ENCODE results near the gene PAX8. TPM values are rescaled to one million over a fixed set of nuclear protein-coding genes. Genes with fewer than 3 reads are reported as not detected.

Gene PAX8
- total RNA-seq, 2 experiments from 2014 or later, result 0.36 to 0.52 TPM

DNA sequence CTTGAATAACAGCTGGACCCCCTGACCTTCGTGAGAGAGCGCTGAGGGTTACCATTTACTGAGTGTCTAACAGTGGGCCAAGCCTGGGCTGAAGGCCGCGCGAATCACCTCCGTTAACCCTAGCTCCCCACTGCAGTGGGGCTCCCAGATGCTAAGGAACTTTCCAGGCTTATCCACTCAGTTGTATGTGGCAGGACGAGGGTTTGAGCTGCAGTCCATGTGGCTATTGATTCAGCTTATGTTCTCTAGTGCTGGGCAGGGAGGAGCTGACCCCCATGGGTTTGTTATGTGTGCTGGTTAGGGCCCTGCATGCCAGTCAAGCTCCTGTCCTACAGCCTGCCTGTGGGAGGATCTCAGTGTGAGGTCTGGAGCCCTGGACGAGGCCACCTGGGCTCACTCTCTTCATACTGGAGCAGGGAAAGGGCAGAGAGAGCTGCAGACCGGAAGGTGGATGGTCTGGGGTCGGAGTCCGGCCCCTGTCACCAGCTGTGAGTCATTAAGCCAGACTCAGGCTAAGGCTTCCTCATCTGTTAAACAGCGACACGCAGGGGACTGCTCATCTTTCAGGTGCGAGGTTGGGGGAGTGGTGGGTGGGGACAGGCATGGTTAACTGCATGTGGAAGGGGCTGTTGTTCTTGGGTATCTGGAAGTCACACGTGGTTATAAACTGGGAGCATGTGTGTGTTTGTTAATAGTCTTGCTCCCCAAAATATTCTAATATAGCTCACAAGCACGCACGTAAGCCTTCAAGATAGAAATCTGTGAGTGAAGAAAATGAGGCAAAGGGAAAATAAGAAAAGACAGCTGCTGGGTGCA is 98.4 kb downstream of the PAX8 start:
- H3K27me3 ChIP-seq (ENCODE audit: control insufficient read depth in 1 of 2, insufficient read depth in 2 of 2, low read length in 2 of 2), result no peaks in the 10 kb centered on the region
- H3K9me3 ChIP-seq (ENCODE audit: control insufficient read depth in 1 of 2, insufficient read depth in 1 of 2, low read length in 2 of 2), result no peaks in the 10 kb centered on the region
- TF ChIP-seq, protein P1, sequence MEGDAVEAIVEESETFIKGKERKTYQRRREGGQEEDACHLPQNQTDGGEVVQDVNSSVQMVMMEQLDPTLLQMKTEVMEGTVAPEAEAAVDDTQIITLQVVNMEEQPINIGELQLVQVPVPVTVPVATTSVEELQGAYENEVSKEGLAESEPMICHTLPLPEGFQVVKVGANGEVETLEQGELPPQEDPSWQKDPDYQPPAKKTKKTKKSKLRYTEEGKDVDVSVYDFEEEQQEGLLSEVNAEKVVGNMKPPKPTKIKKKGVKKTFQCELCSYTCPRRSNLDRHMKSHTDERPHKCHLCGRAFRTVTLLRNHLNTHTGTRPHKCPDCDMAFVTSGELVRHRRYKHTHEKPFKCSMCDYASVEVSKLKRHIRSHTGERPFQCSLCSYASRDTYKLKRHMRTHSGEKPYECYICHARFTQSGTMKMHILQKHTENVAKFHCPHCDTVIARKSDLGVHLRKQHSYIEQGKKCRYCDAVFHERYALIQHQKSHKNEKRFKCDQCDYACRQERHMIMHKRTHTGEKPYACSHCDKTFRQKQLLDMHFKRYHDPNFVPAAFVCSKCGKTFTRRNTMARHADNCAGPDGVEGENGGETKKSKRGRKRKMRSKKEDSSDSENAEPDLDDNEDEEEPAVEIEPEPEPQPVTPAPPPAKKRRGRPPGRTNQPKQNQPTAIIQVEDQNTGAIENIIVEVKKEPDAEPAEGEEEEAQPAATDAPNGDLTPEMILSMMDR (IDR thresholded peaks at IDR 0.05), result no peak
- ATAC-seq (ENCODE audit: poor library complexity) (no peak), DNase-seq (peak in 3 of 14 experiments; percentile 32 to 52 (median 35))
- H3K9me3 Mint-ChIP-seq, result no peaks in the 10 kb centered on the region
- intact Hi-C loops (cut with DNase I, micrococcal nuclease), result loop anchor here (1.0 to 2.0 kb wide), 2 partner anchors 42 kb away; no protein-coding TSS in a partner anchor
- ChIA-PET POLR2A (interaction anchor here (0.8 to 4.6 kb wide), 9 partner anchors 12 to 42 kb away, joined by 3 to 20 read pairs (median 6); no protein-coding TSS in a partner anchor), CTCF (interaction anchor here (0.8 to 3.5 kb wide), 9 partner anchors 8 to 196 kb away, joined by 3 to 39 read pairs (median 5); no protein-coding TSS in a partner anchor)
- no peak overlapping the region for H3K4me3 ChIP-seq (ENCODE audit: low read length)
- peak overlapping the region; percentile 93 for H3K27ac Mint-ChIP-seq
- H3K4me3 Mint-ChIP-seq, result peak overlapping the region; percentile 71
- peaks cover under 1% of the 10 kb centered on the region for H3K27me3 Mint-ChIP-seq
- peaks cover 75% of the 10 kb centered on the region for H3K36me3 ChIP-seq (ENCODE audit: insufficient read depth, low read length)
- H3K27ac ChIP-seq (ENCODE audit: low read depth in 1 of 2, low read length in 2 of 2), result peak overlapping the region; percentile 17 to 57
- H3K4me1 ChIP-seq (ENCODE audit: insufficient read depth, low read length), result peaks cover 100% of the 10 kb centered on the region
- H3K36me3 Mint-ChIP-seq (ENCODE audit: low read depth), result peaks cover 81% of the 10 kb centered on the region
- peaks cover 87% of the 10 kb centered on the region for H3K4me1 Mint-ChIP-seq (ENCODE audit: low read depth)

DNA sequence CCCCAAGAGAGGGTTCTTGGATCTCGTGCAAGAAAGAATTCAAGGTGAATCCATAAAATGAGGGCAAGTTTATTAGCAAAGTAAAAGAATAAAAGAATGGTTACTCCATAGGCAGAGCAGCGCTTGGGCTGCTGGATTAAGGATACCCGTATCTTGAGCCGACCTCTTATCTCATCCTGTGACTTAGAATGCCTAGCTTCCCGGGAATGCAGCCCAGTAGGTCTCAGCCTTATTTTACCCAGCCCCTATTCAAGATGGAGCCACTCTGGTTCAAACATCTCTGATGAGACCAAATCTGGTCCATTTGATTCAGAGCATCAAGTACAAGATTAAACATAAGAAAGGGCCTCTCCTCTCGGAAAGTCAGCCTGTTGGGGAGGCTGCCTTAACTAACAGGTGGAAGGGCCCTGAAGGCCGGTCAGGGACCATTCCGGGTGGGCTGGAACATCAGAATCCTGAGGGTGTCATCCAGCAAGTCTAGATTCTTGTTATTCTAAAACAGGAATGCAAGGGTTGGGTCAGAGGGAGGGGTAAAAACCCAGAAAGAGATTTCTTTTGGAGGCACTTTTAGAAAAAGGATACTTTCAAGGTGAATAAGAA is 99.2 kb downstream of the PAX8 start:
- Histone ChIP-seq H3K4me3 (ENCODE audit: low read length) (no peak overlapping the region), H3K27me3 (ENCODE audit: control insufficient read depth in 1 of 2, insufficient read depth in 2 of 2, low read length in 2 of 2) (no peaks in the 10 kb centered on the region), H3K27ac (ENCODE audit: low read depth in 1 of 2, low read length in 2 of 2) (peak overlapping the region; percentile 17 to 57), H3K9me3 (ENCODE audit: control insufficient read depth in 1 of 2, insufficient read depth in 1 of 2, low read length in 2 of 2) (no peaks in the 10 kb centered on the region), H3K36me3 (ENCODE audit: insufficient read depth, low read length) (peaks cover 67% of the 10 kb centered on the region), H3K4me1 (ENCODE audit: insufficient read depth, low read length) (peaks cover 100% of the 10 kb centered on the region)
- peak overlapping the region; percentile 66 for H3K4me3 Mint-ChIP-seq
- H3K4me1 Mint-ChIP-seq (ENCODE audit: low read depth), result peaks cover 84% of the 10 kb centered on the region
- peak overlapping the region; percentile 93 for H3K27ac Mint-ChIP-seq
- no peaks in the 10 kb centered on the region for H3K9me3 Mint-ChIP-seq
- TF ChIP-seq, protein P1 (IDR thresholded peaks at IDR 0.05), result no peak
- intact Hi-C loops (cut with DNase I, micrococcal nuclease), result loop anchor here (1.0 to 2.0 kb wide), 3 partner anchors 15 to 41 kb away; no protein-coding TSS in a partner anchor
- ChIA-PET POLR2A (interaction anchor here (1.1 to 4.6 kb wide), 3 partner anchors 23 to 41 kb away, joined by 6 to 20 read pairs (median 9); no protein-coding TSS in a partner anchor), CTCF (interaction anchor here (0.8 to 3.5 kb wide), 5 partner anchors 20 to 41 kb away, joined by 3 to 39 read pairs (median 7); no protein-coding TSS in a partner anchor)
- ATAC-seq (ENCODE audit: poor library complexity) (no peak), DNase-seq (no peak)
- peaks cover 5% of the 10 kb centered on the region for H3K27me3 Mint-ChIP-seq
- peaks cover 80% of the 10 kb centered on the region for H3K36me3 Mint-ChIP-seq (ENCODE audit: low read depth)

GRCh38 chr2:113178891-113179290 is 99.8 kb downstream of the PAX8 start:
- POLR2A ChIA-PET, result no interaction called here
- DNase-seq, result peak in 8 of 14 experiments; percentile 29 to 69 (median 40)
- Mint-ChIP-seq H3K4me1 (ENCODE audit: low read depth) (peaks cover 81% of the 10 kb centered on the region), H3K27me3 (peaks cover 5% of the 10 kb centered on the region), H3K36me3 (ENCODE audit: low read depth) (peaks cover 82% of the 10 kb centered on the region), H3K27ac (peak overlapping the region; percentile 93), H3K4me3 (peak overlapping the region; percentile 66), H3K9me3 (no peaks in the 10 kb centered on the region)
- H3K4me1 ChIP-seq (ENCODE audit: insufficient read depth, low read length), result peaks cover 99% of the 10 kb centered on the region
- H3K27ac ChIP-seq (ENCODE audit: low read depth in 1 of 2, low read length in 2 of 2), result peak overlapping the region in 1 of 2 donors; percentile 18
- H3K36me3 ChIP-seq (ENCODE audit: insufficient read depth, low read length), result peaks cover 61% of the 10 kb centered on the region
- intact Hi-C loops (cut with DNase I, micrococcal nuclease), result loop anchor here in 1 of 2 experiments (2.0 kb wide), 1 partner anchor 16 kb away; no protein-coding TSS in a partner anchor
- no peak for ATAC-seq (ENCODE audit: poor library complexity)
- H3K4me3 ChIP-seq (ENCODE audit: low read length), result no peak overlapping the region
- no peaks in the 10 kb centered on the region for H3K9me3 ChIP-seq (ENCODE audit: control insufficient read depth in 1 of 2, insufficient read depth in 1 of 2, low read length in 2 of 2)
- CTCF ChIA-PET, result interaction anchor here (3.5 kb wide), 1 partner anchor 41 kb away, joined by 39 read pairs; no protein-coding TSS in a partner anchor
- H3K27me3 ChIP-seq (ENCODE audit: control insufficient read depth in 1 of 2, insufficient read depth in 2 of 2, low read length in 2 of 2), result no peaks in the 10 kb centered on the region
- TF ChIP-seq, protein P1 (IDR thresholded peaks at IDR 0.05), result no peak
